Chondrocyte (in vitro differentiated cells): ENCODE results near the gene MAN1B1. TPM values are rescaled to one million over a fixed set of nuclear protein-coding genes. Genes with fewer than 3 reads are reported as not detected.

Experiments used
- DNase-seq: peaks from one replicate; pipeline ENCODE4 v3.0.0; 2021; ENCODE audit warnings: mixed read lengths, low spot score
- H3K27ac Mint-ChIP-seq: one replicate; pipeline ENCODE4 v1.8.0; 2021; ENCODE audit warnings: mild to moderate bottlenecking, moderate library complexity, mixed read lengths; ENCODE audit not compliant: unreplicated experiment
- H3K27me3 Mint-ChIP-seq: 2 replicates; pipeline ENCODE4 v1.8.0; 2021; ENCODE audit warnings: low read depth, mixed read lengths
- H3K36me3 Mint-ChIP-seq: 2 replicates; pipeline ENCODE4 v1.8.0; 2021; ENCODE audit warnings: low read depth, mixed read lengths
- H3K4me1 Mint-ChIP-seq: 2 replicates; pipeline ENCODE4 v1.8.0; 2021; ENCODE audit warnings: low read depth, mild to moderate bottlenecking, mixed read lengths
- H3K4me3 Mint-ChIP-seq: one replicate; pipeline ENCODE4 v1.8.0; 2021; ENCODE audit warnings: mild to moderate bottlenecking, moderate library complexity, mixed read lengths; ENCODE audit not compliant: unreplicated experiment
- H3K9me3 Mint-ChIP-seq: 2 replicates; pipeline ENCODE4 v1.8.0; 2021; ENCODE audit warnings: low read depth, mixed read lengths
- total RNA-seq: library from RNA; stranded (reverse); gene quantifications from 3 replicates; pipeline ENCODE4 v1.2.1, GENCODE V29; 2021
- TF ChIP-seq, protein P1 (sequence below): fragments of 200-600 bp; sonication (generic); IDR thresholded peaks from 2 replicates; pipeline ENCODE4 v1.5.0; 2021; ENCODE audit warnings: antibody characterized with exemption, mild to moderate bottlenecking, moderate library complexity

Gene MAN1B1
- total RNA-seq, 1 donor from 2014 or later = 117 TPM

DNA sequence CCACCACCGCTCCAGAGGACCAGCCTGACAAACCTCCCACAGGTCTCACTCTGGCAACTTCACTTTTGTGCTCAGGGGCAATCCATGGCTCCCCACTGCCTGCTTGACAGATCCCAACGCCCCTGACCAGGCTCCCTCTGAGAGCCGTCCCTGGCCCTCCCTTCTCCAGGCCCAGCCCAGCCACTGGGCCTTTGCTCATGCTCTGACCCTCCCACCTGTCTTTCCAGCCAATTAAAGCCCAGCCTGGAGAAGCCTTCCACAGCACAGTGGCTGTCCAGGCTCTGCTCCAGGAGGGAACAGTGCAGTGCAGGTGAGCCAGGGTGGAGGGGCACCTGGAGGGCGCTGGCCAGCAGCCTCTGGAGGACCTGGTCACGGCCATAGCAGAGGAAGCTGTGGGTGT, 36.2 kb upstream of the MAN1B1 start:
- Mint-ChIP-seq H3K4me3 (no peak overlapping the region), H3K9me3 (no peaks in the 10 kb centered on the region), H3K36me3 (no peaks in the 10 kb centered on the region), H3K27me3 (peaks cover 11% of the 10 kb centered on the region), H3K27ac (no peak overlapping the region), H3K4me1 (peaks cover 4% of the 10 kb centered on the region)
- DNase-seq = no peak
- TF ChIP-seq, protein P1, sequence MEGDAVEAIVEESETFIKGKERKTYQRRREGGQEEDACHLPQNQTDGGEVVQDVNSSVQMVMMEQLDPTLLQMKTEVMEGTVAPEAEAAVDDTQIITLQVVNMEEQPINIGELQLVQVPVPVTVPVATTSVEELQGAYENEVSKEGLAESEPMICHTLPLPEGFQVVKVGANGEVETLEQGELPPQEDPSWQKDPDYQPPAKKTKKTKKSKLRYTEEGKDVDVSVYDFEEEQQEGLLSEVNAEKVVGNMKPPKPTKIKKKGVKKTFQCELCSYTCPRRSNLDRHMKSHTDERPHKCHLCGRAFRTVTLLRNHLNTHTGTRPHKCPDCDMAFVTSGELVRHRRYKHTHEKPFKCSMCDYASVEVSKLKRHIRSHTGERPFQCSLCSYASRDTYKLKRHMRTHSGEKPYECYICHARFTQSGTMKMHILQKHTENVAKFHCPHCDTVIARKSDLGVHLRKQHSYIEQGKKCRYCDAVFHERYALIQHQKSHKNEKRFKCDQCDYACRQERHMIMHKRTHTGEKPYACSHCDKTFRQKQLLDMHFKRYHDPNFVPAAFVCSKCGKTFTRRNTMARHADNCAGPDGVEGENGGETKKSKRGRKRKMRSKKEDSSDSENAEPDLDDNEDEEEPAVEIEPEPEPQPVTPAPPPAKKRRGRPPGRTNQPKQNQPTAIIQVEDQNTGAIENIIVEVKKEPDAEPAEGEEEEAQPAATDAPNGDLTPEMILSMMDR = no peak

DNA sequence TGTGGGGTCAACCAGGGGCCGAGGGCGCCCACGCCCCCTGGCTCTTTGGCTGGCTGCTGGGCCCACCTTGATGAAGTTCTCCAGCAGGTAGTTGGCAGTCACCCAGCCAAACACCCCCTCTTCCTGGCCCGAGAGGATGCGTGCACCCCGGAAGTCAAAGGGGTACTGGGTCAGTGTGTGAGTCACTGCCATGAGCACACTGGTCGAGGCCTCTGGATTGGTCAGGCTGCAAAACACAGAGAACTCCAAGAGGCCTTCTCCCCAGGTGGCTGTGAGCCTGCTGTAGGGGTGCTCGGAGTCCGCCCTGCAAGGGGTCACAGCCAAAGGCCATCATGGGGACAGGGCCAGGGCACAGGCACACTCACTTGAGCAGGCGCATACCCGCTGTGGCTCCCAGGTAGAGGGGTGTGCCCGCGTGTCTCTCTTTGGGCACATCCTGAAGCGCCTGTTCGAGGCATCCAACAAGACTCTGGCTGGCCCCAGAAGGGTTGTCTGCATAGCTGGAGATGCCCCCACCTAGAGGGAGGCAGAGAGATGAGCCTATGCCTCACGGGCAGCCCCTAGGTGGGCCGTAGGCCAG, 35.5 kb upstream of the MAN1B1 start:
- TF ChIP-seq, protein P1 = no peak
- H3K36me3 Mint-ChIP-seq = no peaks in the 10 kb centered on the region
- DNase-seq = no peak
- H3K4me1 Mint-ChIP-seq = peaks cover 7% of the 10 kb centered on the region
- no peaks in the 10 kb centered on the region for H3K9me3 Mint-ChIP-seq
- H3K4me3 Mint-ChIP-seq = no peak overlapping the region
- peaks cover 11% of the 10 kb centered on the region for H3K27me3 Mint-ChIP-seq
- no peak overlapping the region for H3K27ac Mint-ChIP-seq

DNA sequence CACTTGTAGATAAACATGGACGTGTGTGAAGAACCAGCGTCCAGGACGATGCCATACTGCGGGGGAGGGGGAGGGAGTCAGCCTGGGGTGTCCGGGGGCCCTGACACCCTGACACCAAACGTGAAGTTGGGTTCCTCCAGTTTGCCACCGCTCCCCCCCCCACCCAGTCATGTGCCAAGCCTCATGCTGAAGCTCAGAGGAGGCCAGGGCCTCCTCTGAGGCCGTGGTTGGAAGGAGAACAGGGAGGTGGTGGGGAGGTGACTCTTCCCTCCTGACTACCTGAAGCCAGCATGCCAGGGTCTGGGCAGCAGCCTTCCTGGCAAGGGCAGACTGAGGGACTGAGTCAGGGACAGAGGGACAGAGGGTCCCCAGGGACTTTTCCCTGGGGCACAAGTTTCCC, 34.5 kb upstream of the MAN1B1 start:
- Mint-ChIP-seq H3K4me3 (no peak overlapping the region), H3K36me3 (no peaks in the 10 kb centered on the region), H3K27ac (no peak overlapping the region), H3K9me3 (no peaks in the 10 kb centered on the region), H3K4me1 (peaks cover 7% of the 10 kb centered on the region), H3K27me3 (peaks cover 11% of the 10 kb centered on the region)
- TF ChIP-seq, protein P1 = no peak
- no peak for DNase-seq

DNA sequence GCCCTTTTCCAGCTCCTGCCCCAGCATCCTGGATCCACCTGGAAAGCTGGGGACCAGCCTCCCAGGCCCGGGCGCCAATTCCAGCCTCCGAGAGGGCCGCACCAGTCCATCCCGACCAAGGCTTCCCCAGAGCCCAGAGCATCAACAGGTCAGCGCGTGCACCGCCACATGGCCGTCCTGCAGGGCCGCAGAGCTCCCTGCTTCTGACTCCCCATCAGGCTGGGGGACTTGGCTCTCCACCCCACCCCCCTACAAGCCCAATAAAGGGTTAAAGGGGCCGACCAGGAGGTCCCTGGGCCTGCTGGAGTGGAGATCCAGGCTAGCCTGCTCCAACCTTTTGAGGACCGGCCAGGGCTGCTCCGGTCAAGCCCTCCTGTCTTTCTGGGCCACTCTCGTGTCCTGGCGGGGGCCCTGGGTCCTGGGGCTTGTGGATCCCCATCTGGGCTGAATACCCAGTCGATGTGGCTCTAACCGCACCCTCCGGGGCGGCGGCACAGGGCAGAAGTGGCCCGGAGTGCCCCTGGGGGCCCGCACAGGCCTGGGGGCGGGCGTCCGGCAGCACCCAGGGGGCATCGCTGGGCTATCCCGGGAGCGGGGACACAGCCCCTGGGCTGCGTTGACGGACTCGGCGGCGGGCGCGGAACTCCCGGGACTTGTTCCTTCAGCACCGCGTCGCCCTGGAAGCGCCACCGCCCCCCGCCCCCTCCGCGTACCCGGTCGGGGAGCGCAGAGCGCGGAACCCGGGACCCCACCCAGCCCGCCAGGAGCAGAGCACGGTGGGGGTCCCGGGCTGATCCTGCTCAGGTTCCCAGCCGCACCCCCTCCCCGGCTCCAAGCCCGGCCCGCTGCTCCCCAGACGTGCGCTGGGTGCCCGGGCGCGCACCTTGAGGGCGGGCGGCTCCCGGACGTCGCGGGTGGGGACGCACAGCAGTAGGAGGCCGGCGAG, 33.5 kb upstream of the MAN1B1 start:
- H3K4me3 Mint-ChIP-seq = no peak overlapping the region
- DNase-seq = no peak
- no peaks in the 10 kb centered on the region for H3K36me3 Mint-ChIP-seq
- peaks cover 11% of the 10 kb centered on the region for H3K27me3 Mint-ChIP-seq
- no peak overlapping the region for H3K27ac Mint-ChIP-seq
- peaks cover 9% of the 10 kb centered on the region for H3K4me1 Mint-ChIP-seq
- H3K9me3 Mint-ChIP-seq = no peaks in the 10 kb centered on the region
- TF ChIP-seq, protein P1 = no peak
